K562 (cell line): ENCODE measurements around the gene PDZD2. TPM values are rescaled to one million over a fixed set of nuclear protein-coding genes. Genes with fewer than 3 reads are reported as not detected.

Experiments
- CHD7 ChIP-seq: fragments of 200-600 bp; sonication (generic); IDR thresholded peaks from one replicate; pipeline ENCODE4 v1.6.1; 2012; ENCODE audit warnings: mild to moderate bottlenecking, low read depth, low read length, inconsistent platforms
- CTCF ChIP-seq, 3 experiments: IDR thresholded peaks in 2 of 3; conservative IDR thresholded peaks in 1 of 3; 2 replicates each; pipeline ENCODE4 v1.5.1; 2011 to 2012; ENCODE audit warnings: low read length in 3 of 3, mild to moderate bottlenecking in 3 of 3, control low read depth in 2 of 3, improper control_type of control experiment in 1 of 3, inconsistent platforms in 1 of 3, low read depth in 1 of 3, mixed read lengths in 1 of 3, moderate library complexity in 1 of 3; ENCODE audit not compliant: insufficient read depth in 2 of 3
- POLR3G ChIP-seq: IDR thresholded peaks from 2 replicates; pipeline ENCODE4 v1.6.1; 2011; ENCODE audit not compliant: insufficient read length, insufficient replicate concordance; ENCODE audit errors: extremely low read depth
- RREB1 ChIP-seq: fragments of 250-450 bp; sonication (Bioruptor Pico); IDR thresholded peaks from 2 replicates; pipeline ENCODE4 v1.4.0; 2020
- ZNF655 ChIP-seq: fragments of 250-450 bp; sonication (Bioruptor Pico); IDR thresholded peaks from 2 replicates; pipeline ENCODE4 v1.5.0; 2021
- polyA plus RNA-seq, 8 experiments: library from polyadenylated mRNA; depleted of rRNA in 4 of 8; stranded (reverse) in 5 of 8; unstranded in 3 of 8; fragments of >200 nt; fragmentation: Nextera tagmentation in 2 of 8; fragmentation: Illumina TruSeq in 1 of 8; extraction: Ambion mirVana in 2 of 8; extraction: Trizol in 1 of 8; gene quantifications; 2 replicates each; pipeline versions ENCODE4 v1.2.1 to v1.2.3, GENCODE V29; 2011 to 2014; ENCODE audit warnings: inconsistent platforms in 1 of 8, missing spikeins in 1 of 8
- total RNA-seq, 7 experiments: library from RNA; depleted of rRNA in 6 of 7; stranded (reverse); fragments of >200 nt in 6 of 7; fragmentation: Illumina TruSeq in 2 of 7; extraction: Trizol in 2 of 7; gene quantifications; 2 replicates each; pipeline versions ENCODE4 v1.2.1 to v1.2.3, GENCODE V29; 2011 to 2021; ENCODE audit warnings: low replicate concordance in 1 of 7

PDZD2 gene
- total and polyA plus RNA-seq, 9 of the 15 experiments (the other 6 are each of a cell fraction or from before 2014, with no cell fraction given): 0.02 to 0.08 (median 0.04) TPM; not detected in 6

- TF ChIP-seq RREB1 (no peak), CTCF (IDR thresholded peaks at IDR 0.05 in 2 of 3, conservative IDR thresholded peaks at IDR 0.05 in 1 of 3; ENCODE audit: insufficient read depth in 2 of 3, low read depth in 1 of 3, low read length in 3 of 3) (no peak), POLR3G (no peak), CHD7 (no peak), ZNF655 (CRISPR knock-in tag) (no peak)
Measured at GRCh38 chr5:31702712-31703111, 63.8 kb downstream of the PDZD2 start (continued).
